Measurements from ENCODE around the gene CDC14A. TPM values are rescaled to one million over a fixed set of nuclear protein-coding genes. Genes with fewer than 3 reads are reported as not detected.

The CDC14A gene
- total RNA-seq, 1 experiment from 2014 or later, result 11.1 TPM

- no peak for TF ChIP-seq PRDM15 (CRISPR knock-in tag; IDR thresholded peaks at IDR 0.05)
- TF ChIP-seq ATF2 (CRISPR knock-in tag; IDR thresholded peaks at IDR 0.05; ENCODE audit: borderline replicate concordance, low read depth), result no peak
Observed at GRCh38 chr1:100530141-100530540, 177.8 kb downstream of the CDC14A start (continued).

GRCh38 chr1:100530880-100531487, 178.7 kb downstream of the CDC14A start:
- ChIA-PET POLR2A (no interaction called here), CTCF (no interaction called here)
- no peak for TF ChIP-seq ZSCAN18 (CRISPR knock-in tag; IDR thresholded peaks at IDR 0.05)
- DNase-seq (ENCODE audit: low spot score) (no peak), ATAC-seq (no peak)
- peaks cover 13% of the 10 kb centered on the region for H3K27me3 Mint-ChIP-seq (ENCODE audit: low read depth)
- H3K36me3 Mint-ChIP-seq, result no peaks in the 10 kb centered on the region
- no peaks in the 10 kb centered on the region for H3K9me3 Mint-ChIP-seq
- H3K27ac Mint-ChIP-seq, result no peak overlapping the region
- no peak overlapping the region for H3K4me3 Mint-ChIP-seq
- peaks cover 10% of the 10 kb centered on the region for H3K4me1 Mint-ChIP-seq

- H3K4me1 Mint-ChIP-seq, result peaks cover 10% of the 10 kb centered on the region
- H3K36me3 Mint-ChIP-seq, result no peaks in the 10 kb centered on the region
- no peak for ATAC-seq
- CTCF ChIA-PET, result no interaction called here
- H3K27ac Mint-ChIP-seq, result no peak overlapping the region
- H3K4me3 Mint-ChIP-seq, result no peak overlapping the region
- peaks cover 30% of the 10 kb centered on the region for H3K27me3 Mint-ChIP-seq (ENCODE audit: low read depth)
- no peaks in the 10 kb centered on the region for H3K9me3 Mint-ChIP-seq
- POLR2A ChIA-PET, result no interaction called here
- DNase-seq (ENCODE audit: low spot score), result no peak
- TF ChIP-seq, protein P1, sequence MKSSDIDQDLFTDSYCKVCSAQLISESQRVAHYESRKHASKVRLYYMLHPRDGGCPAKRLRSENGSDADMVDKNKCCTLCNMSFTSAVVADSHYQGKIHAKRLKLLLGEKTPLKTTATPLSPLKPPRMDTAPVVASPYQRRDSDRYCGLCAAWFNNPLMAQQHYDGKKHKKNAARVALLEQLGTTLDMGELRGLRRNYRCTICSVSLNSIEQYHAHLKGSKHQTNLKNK (CRISPR knock-in tag; IDR thresholded peaks at IDR 0.05), result no peak
- TF ChIP-seq, protein P2, sequence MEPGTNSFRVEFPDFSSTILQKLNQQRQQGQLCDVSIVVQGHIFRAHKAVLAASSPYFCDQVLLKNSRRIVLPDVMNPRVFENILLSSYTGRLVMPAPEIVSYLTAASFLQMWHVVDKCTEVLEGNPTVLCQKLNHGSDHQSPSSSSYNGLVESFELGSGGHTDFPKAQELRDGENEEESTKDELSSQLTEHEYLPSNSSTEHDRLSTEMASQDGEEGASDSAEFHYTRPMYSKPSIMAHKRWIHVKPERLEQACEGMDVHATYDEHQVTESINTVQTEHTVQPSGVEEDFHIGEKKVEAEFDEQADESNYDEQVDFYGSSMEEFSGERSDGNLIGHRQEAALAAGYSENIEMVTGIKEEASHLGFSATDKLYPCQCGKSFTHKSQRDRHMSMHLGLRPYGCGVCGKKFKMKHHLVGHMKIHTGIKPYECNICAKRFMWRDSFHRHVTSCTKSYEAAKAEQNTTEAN (CRISPR knock-in tag; IDR thresholded peaks at IDR 0.05), result no peak
- TF ChIP-seq PREB (CRISPR knock-in tag; IDR thresholded peaks at IDR 0.05; ENCODE audit: borderline replicate concordance) (no peak), ZNF219 (CRISPR knock-in tag; IDR thresholded peaks at IDR 0.05; ENCODE audit: borderline replicate concordance) (no peak), KAT7 (CRISPR knock-in tag; IDR thresholded peaks at IDR 0.05; ENCODE audit: borderline replicate concordance) (no peak), SP1 (CRISPR knock-in tag; conservative IDR thresholded peaks at IDR 0.05) (no peak), ZNF416 (CRISPR knock-in tag; IDR thresholded peaks at IDR 0.05) (no peak), ARID4B (CRISPR knock-in tag; IDR thresholded peaks at IDR 0.05; ENCODE audit: borderline replicate concordance) (no peak), SMAD4 (CRISPR knock-in tag; IDR thresholded peaks at IDR 0.05) (no peak)
- TF ChIP-seq, protein P3, sequence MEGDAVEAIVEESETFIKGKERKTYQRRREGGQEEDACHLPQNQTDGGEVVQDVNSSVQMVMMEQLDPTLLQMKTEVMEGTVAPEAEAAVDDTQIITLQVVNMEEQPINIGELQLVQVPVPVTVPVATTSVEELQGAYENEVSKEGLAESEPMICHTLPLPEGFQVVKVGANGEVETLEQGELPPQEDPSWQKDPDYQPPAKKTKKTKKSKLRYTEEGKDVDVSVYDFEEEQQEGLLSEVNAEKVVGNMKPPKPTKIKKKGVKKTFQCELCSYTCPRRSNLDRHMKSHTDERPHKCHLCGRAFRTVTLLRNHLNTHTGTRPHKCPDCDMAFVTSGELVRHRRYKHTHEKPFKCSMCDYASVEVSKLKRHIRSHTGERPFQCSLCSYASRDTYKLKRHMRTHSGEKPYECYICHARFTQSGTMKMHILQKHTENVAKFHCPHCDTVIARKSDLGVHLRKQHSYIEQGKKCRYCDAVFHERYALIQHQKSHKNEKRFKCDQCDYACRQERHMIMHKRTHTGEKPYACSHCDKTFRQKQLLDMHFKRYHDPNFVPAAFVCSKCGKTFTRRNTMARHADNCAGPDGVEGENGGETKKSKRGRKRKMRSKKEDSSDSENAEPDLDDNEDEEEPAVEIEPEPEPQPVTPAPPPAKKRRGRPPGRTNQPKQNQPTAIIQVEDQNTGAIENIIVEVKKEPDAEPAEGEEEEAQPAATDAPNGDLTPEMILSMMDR (IDR thresholded peaks at IDR 0.05), result no peak
- TF ChIP-seq, protein P4, sequence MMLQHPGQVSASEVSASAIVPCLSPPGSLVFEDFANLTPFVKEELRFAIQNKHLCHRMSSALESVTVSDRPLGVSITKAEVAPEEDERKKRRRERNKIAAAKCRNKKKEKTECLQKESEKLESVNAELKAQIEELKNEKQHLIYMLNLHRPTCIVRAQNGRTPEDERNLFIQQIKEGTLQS (CRISPR knock-in tag; conservative IDR thresholded peaks at IDR 0.05), result no peak
Observed at GRCh38 chr1:100532645-100533044, 180.3 kb downstream of the CDC14A start.
